ENCODE results near the gene SRSF12. TPM values are rescaled to one million over a fixed set of nuclear protein-coding genes. Genes with fewer than 3 reads are reported as not detected.

Gene SRSF12
- total and polyA plus RNA-seq, 4 experiments from 2014 or later = 0.06 to 0.11 TPM; not detected in 2

- Mint-ChIP-seq H3K4me3 (peak overlapping the region; percentile 86 to 99 (median 94)), H3K4me1 (peaks cover 33 to 80% (median 46%) of the 10 kb centered on the region in 4 donors), H3K36me3 (peaks cover 35 to 62% of the 10 kb centered on the region in 2 donors), H3K27me3 (peaks cover 0 to 3% of the 10 kb centered on the region in 2 donors), H3K9me3 (peaks cover 0 to 6% (median 0%) of the 10 kb centered on the region in 8 donors), H3K27ac (peak overlapping the region; percentile 91 to 100 (median 96))
- Histone ChIP-seq H3K4me3 (ENCODE audit: low read length in 2 of 2) (peak overlapping the region; percentile 92 to 100), H3K9me3 (ENCODE audit: control insufficient read depth in 1 of 2, low read length in 2 of 2) (no peaks in the 10 kb centered on the region), H3K27me3 (ENCODE audit: insufficient read depth, low read length) (no peaks in the 10 kb centered on the region), H3K4me1 (ENCODE audit: insufficient read depth, low read length) (peaks cover 49% of the 10 kb centered on the region), H3K36me3 (ENCODE audit: insufficient read depth, low read length) (peaks cover 24% of the 10 kb centered on the region), H3K27ac (ENCODE audit: low read depth, low read length) (peak overlapping the region; percentile 99)
- intact Hi-C loops (cut with micrococcal nuclease) = loop anchor here (5.0 to 10.0 kb wide), 4 partner anchors 350 to 1928 kb away; partner anchors contain the start of genes ANKRD6, BACH2 and ZNF292
- CTCF ChIA-PET (ENCODE audit: partially characterized antibody) = interaction anchor here (1.1 to 1.3 kb wide), 3 partner anchors 35 to 119 kb away, joined by 3 to 5 read pairs (median 3); partner anchors contain the start of gene RNGTT
- peak in 4 of 5 donors; percentile 15 to 37 (median 23) for DNase-seq
- POLR2A ChIA-PET (ENCODE audit: partially characterized antibody) = interaction anchor here (1.3 to 9.7 kb wide), 7 partner anchors 10 to 270 kb away, joined by 4 to 157 read pairs (median 37); partner anchors contain the start of genes PM20D2, RNGTT and UBE2J1
Observed at GRCh38 chr6:89082486-89082891, 35.4 kb downstream of the SRSF12 start.

GRCh38 chr6:89081423-89082322 lies 36.2 kb downstream of the SRSF12 start:
- intact Hi-C loops (cut with micrococcal nuclease) = loop anchor here (1.0 to 10.0 kb wide), 9 partner anchors 271 to 1927 kb away; partner anchors contain the start of genes AKIRIN2, ANKRD6, BACH2 and CASP8AP2
- H3K36me3 ChIP-seq (ENCODE audit: insufficient read depth, low read length) = peaks cover 24% of the 10 kb centered on the region
- Mint-ChIP-seq H3K27ac (peak overlapping the region; percentile 91 to 100 (median 96)), H3K36me3 (peaks cover 35 to 58% of the 10 kb centered on the region in 2 donors), H3K4me3 (peak overlapping the region; percentile 86 to 99 (median 94)), H3K27me3 (peaks cover 0 to 3% of the 10 kb centered on the region in 2 donors), H3K9me3 (peaks cover 0 to 6% (median 0%) of the 10 kb centered on the region in 8 donors), H3K4me1 (peaks cover 29 to 75% (median 43%) of the 10 kb centered on the region in 4 donors)
- DNase-seq = peak; percentile 97 to 98 (median 98)
- H3K9me3 ChIP-seq (ENCODE audit: control insufficient read depth in 1 of 2, low read length in 2 of 2) = no peaks in the 10 kb centered on the region
- ChIA-PET POLR2A (ENCODE audit: partially characterized antibody) (interaction anchor here (0.8 to 9.7 kb wide), 21 partner anchors 8 to 1609 kb away, joined by 3 to 157 read pairs (median 7); partner anchors contain the start of genes AKIRIN2, LYRM2, MAP3K7 and MDN1), CTCF (ENCODE audit: partially characterized antibody) (interaction anchor here (1.1 kb wide), 1 partner anchor 118 kb away, joined by 3 read pairs; the partner anchor contains the start of gene RNGTT)
- peaks cover 49% of the 10 kb centered on the region for H3K4me1 ChIP-seq (ENCODE audit: insufficient read depth, low read length)
- H3K4me3 ChIP-seq (ENCODE audit: low read length in 2 of 2) = peak overlapping the region; percentile 92 to 100
- H3K27ac ChIP-seq (ENCODE audit: low read depth, low read length) = peak overlapping the region; percentile 99
- H3K27me3 ChIP-seq (ENCODE audit: insufficient read depth, low read length) = no peaks in the 10 kb centered on the region

- H3K4me1 Mint-ChIP-seq = peaks cover 26 to 69% (median 39%) of the 10 kb centered on the region in 4 donors
- peaks cover 0 to 3% of the 10 kb centered on the region in 2 donors for H3K27me3 Mint-ChIP-seq
- H3K36me3 ChIP-seq (ENCODE audit: insufficient read depth, low read length) = peaks cover 24% of the 10 kb centered on the region
- peak overlapping the region; percentile 88 to 99 (median 94) for H3K4me3 Mint-ChIP-seq
- H3K27me3 ChIP-seq (ENCODE audit: insufficient read depth, low read length) = no peaks in the 10 kb centered on the region
- CTCF ChIA-PET (ENCODE audit: partially characterized antibody) = interaction anchor here (0.8 to 5.0 kb wide), 2 partner anchors 98 to 217 kb away, joined by 3 to 38 read pairs; no protein-coding TSS in a partner anchor
- H3K4me1 ChIP-seq (ENCODE audit: insufficient read depth, low read length) = peaks cover 49% of the 10 kb centered on the region
- peaks cover 35 to 55% of the 10 kb centered on the region in 2 donors for H3K36me3 Mint-ChIP-seq
- intact Hi-C loops (cut with micrococcal nuclease) = loop anchor here (1.0 to 10.0 kb wide), 9 partner anchors 272 to 1926 kb away; partner anchors contain the start of genes AKIRIN2, ANKRD6, BACH2 and CASP8AP2
- H3K27ac ChIP-seq (ENCODE audit: low read depth, low read length) = peak overlapping the region; percentile 99
- H3K9me3 Mint-ChIP-seq = peaks cover 0 to 5% (median 0%) of the 10 kb centered on the region in 8 donors
- POLR2A ChIA-PET (ENCODE audit: partially characterized antibody) = interaction anchor here (0.6 to 9.7 kb wide), 33 partner anchors 9 to 1929 kb away, joined by 3 to 157 read pairs (median 6); partner anchors contain the start of genes AKIRIN2, LYRM2, MAP3K7 and MDN1
- DNase-seq = no peak
- H3K27ac Mint-ChIP-seq = peak overlapping the region; percentile 93 to 100 (median 99)
- peak overlapping the region; percentile 79 to 99 for H3K4me3 ChIP-seq (ENCODE audit: low read length in 2 of 2)
- no peaks in the 10 kb centered on the region for H3K9me3 ChIP-seq (ENCODE audit: control insufficient read depth in 1 of 2, low read length in 2 of 2)
Observed at GRCh38 chr6:89081129-89081422, 36.8 kb downstream of the SRSF12 start.

GRCh38 chr6:89080281-89081128 lies 37.4 kb downstream of the SRSF12 start, which contains the start of gene PNRC1:
Gene PNRC1, plus strand, starts transcription at chr6:89080751. Its CDS starts 144 bp downstream, at chr6:89080895.
- Mint-ChIP-seq H3K4me1 (peaks cover 26 to 65% (median 36%) of the 10 kb centered on the region in 4 donors), H3K4me3 (peak within 1 kb of the TSS; percentile 91 to 99 (median 94)), H3K36me3 (peaks cover 32 to 52% of the 10 kb centered on the region in 2 donors), H3K9me3 (peaks cover 0 to 5% (median 0%) of the 10 kb centered on the region in 8 donors), H3K27ac (peak within 1 kb of the TSS; percentile 96 to 100 (median 99)), H3K27me3 (peaks cover 0 to 3% of the 10 kb centered on the region in 2 donors)
- intact Hi-C loops (cut with micrococcal nuclease) = loop anchor here (1.0 to 10.0 kb wide), 13 partner anchors 65 to 1926 kb away; partner anchors contain the start of genes AKIRIN2, ANKRD6, BACH2 and CASP8AP2
- no peaks in the 10 kb centered on the region for H3K27me3 ChIP-seq (ENCODE audit: insufficient read depth, low read length)
- peak; percentile 99 to 100 (median 100) for DNase-seq
- H3K27ac ChIP-seq (ENCODE audit: low read depth, low read length) = peak within 1 kb of the TSS; percentile 99
- H3K36me3 ChIP-seq (ENCODE audit: insufficient read depth, low read length) = peaks cover 21% of the 10 kb centered on the region
- H3K4me1 ChIP-seq (ENCODE audit: insufficient read depth, low read length) = peaks cover 45% of the 10 kb centered on the region
- ChIA-PET POLR2A (ENCODE audit: partially characterized antibody) (interaction anchor here (0.6 to 9.7 kb wide), 47 partner anchors 10 to 1929 kb away, joined by 3 to 157 read pairs (median 5); partner anchors contain the start of genes AKIRIN2, CASP8AP2, LYRM2 and MAP3K7), CTCF (ENCODE audit: partially characterized antibody) (interaction anchor here (0.7 to 5.0 kb wide), 10 partner anchors 37 to 530 kb away, joined by 3 to 38 read pairs (median 6); partner anchors contain the start of genes PM20D2 and SRSF12)
- peak within 1 kb of the TSS; percentile 79 to 100 for H3K4me3 ChIP-seq (ENCODE audit: low read length in 2 of 2)
- H3K9me3 ChIP-seq (ENCODE audit: control insufficient read depth in 1 of 2, low read length in 2 of 2) = no peaks in the 10 kb centered on the region

GRCh38 chr6:89079511-89080234 lies 38.2 kb downstream of the SRSF12 start:
- peaks cover 37% of the 10 kb centered on the region for H3K4me1 ChIP-seq (ENCODE audit: insufficient read depth, low read length)
- Mint-ChIP-seq H3K9me3 (peaks cover 0 to 5% (median 0%) of the 10 kb centered on the region in 8 donors), H3K36me3 (peaks cover 23 to 44% of the 10 kb centered on the region in 2 donors), H3K4me3 (peak overlapping the region; percentile 88 to 99 (median 94)), H3K4me1 (peaks cover 18 to 57% (median 28%) of the 10 kb centered on the region in 4 donors), H3K27ac (peak overlapping the region; percentile 93 to 100 (median 97)), H3K27me3 (peaks cover 0 to 3% of the 10 kb centered on the region in 2 donors)
- CTCF ChIA-PET (ENCODE audit: partially characterized antibody) = interaction anchor here (0.7 to 5.0 kb wide), 20 partner anchors 10 to 1360 kb away, joined by 3 to 38 read pairs (median 3); partner anchors contain the start of genes PM20D2 and SRSF12
- intact Hi-C loops (cut with micrococcal nuclease) = loop anchor here (1.0 to 10.0 kb wide), 12 partner anchors 66 to 1925 kb away; partner anchors contain the start of genes AKIRIN2, ANKRD6, BACH2 and CASP8AP2
- POLR2A ChIA-PET (ENCODE audit: partially characterized antibody) = interaction anchor here (0.6 to 9.7 kb wide), 43 partner anchors 8 to 1924 kb away, joined by 3 to 157 read pairs (median 5); partner anchors contain the start of genes AKIRIN2, CASP8AP2, LYRM2 and MDN1
- peak; percentile 80 to 84 (median 81) for DNase-seq
- peak overlapping the region; percentile 48 to 99 for H3K4me3 ChIP-seq (ENCODE audit: low read length in 2 of 2)
- H3K27me3 ChIP-seq (ENCODE audit: insufficient read depth, low read length) = no peaks in the 10 kb centered on the region
- H3K9me3 ChIP-seq (ENCODE audit: control insufficient read depth in 1 of 2, low read length in 2 of 2) = no peaks in the 10 kb centered on the region
- peaks cover 13% of the 10 kb centered on the region for H3K36me3 ChIP-seq (ENCODE audit: insufficient read depth, low read length)
- H3K27ac ChIP-seq (ENCODE audit: low read depth, low read length) = peak overlapping the region; percentile 99
